ENCODE results near the gene LRP1. TPM values are rescaled to one million over a fixed set of nuclear protein-coding genes. Genes with fewer than 3 reads are reported as not detected.

LRP1 gene
- total RNA-seq, 2 donors from 2014 or later, result 1.3 to 5.9 TPM

DNA sequence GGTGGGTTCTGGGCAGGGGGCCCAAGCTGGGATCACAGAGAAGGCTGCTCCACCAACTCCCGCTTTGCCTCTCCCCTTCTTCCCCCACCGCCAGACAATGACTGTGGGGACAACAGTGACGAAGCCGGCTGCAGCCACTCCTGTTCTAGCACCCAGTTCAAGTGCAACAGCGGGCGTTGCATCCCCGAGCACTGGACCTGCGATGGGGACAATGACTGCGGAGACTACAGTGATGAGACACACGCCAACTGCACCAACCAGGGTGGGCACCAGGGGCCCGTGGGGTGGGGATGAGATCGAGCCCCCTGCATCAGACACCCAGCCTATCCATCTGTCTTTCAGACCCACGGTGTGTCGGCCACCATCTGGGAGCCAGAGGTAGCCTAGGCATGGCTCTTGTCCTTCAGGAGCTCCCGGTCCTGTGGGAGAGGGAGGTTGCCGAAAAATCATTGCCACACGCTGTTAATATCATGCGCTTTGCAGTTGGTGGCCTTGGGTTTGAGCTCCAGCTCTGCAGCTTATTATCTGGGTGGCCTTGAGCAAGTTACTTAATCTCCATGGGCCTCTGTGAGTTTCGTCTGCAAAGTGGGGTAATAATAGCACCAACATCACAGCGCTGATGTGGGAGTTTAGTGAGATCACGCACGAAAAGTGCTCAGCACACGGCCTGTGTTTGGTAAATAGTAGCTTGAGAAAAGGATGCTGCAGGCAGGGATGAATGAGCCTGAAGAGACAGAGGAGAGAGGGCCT is 40.9 kb downstream of the LRP1 start:
- Mint-ChIP-seq H3K36me3 (no peaks in the 10 kb centered on the region), H3K9me3 (no peaks in the 10 kb centered on the region), H3K27ac (no peak overlapping the region)
- DNase-seq (ENCODE audit: low spot score in 2 of 2) (no peak), ATAC-seq (no peak)

GRCh38 chr12:57169969-57170368 is 41.7 kb downstream of the LRP1 start:
- DNase-seq (ENCODE audit: low spot score in 2 of 2) (no peak), ATAC-seq (no peak)
- H3K36me3 Mint-ChIP-seq, result no peaks in the 10 kb centered on the region
- no peaks in the 10 kb centered on the region for H3K9me3 Mint-ChIP-seq
- no peak overlapping the region for H3K27ac Mint-ChIP-seq

DNA sequence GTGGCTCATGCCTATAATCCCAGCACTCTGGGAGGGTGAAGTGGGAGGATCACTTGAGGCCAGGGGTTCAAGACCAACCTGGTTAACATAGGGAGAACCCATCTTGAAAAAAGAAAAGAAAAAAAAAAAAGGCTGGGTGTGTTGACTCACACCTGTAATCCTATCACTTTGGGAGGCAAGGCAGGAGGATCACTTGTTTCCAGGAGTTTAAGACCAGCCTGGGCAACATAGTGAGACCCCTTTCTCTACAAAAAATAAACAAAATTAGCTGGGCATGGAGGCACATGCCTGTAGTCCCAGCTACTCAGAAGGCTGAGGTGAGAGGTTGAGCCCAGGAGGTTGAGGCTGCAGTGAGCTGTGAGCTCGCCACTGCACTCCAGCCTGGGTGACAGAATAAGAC is 42.1 kb downstream of the LRP1 start:
- no peak for ATAC-seq
- H3K9me3 Mint-ChIP-seq, result no peaks in the 10 kb centered on the region
- no peak for DNase-seq (ENCODE audit: low spot score in 2 of 2)
- H3K27ac Mint-ChIP-seq, result no peak overlapping the region
- no peaks in the 10 kb centered on the region for H3K36me3 Mint-ChIP-seq

GRCh38 chr12:57170927-57171326 is 42.6 kb downstream of the LRP1 start:
- ATAC-seq (no peak), DNase-seq (ENCODE audit: low spot score in 2 of 2) (no peak)
- H3K27ac Mint-ChIP-seq, result no peak overlapping the region
- no peaks in the 10 kb centered on the region for H3K9me3 Mint-ChIP-seq
- H3K36me3 Mint-ChIP-seq, result no peaks in the 10 kb centered on the region

DNA sequence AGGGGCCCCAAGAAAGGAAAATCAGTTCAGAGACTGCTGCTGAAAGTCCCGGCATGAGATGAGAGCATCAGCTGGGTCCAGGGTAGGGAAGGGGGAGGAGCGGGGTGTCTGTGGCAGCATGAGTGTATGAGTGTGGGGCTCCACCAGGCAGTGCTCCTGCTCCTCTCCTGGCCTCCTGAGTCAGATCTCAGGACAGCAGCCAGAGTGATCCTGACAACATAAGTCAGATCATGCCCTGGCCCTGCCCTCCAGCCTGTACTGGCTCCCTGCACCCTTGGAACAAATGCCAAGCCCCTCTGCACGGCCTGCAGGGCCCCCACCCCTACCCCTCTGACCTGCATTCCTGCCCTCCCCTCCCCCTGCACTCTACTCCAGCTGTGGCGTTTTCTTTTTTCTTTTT is 43.4 kb downstream of the LRP1 start:
- no peaks in the 10 kb centered on the region for H3K36me3 Mint-ChIP-seq
- no peak overlapping the region for H3K27ac Mint-ChIP-seq
- no peak for ATAC-seq
- DNase-seq (ENCODE audit: low spot score in 2 of 2), result no peak
- no peaks in the 10 kb centered on the region for H3K9me3 Mint-ChIP-seq

DNA sequence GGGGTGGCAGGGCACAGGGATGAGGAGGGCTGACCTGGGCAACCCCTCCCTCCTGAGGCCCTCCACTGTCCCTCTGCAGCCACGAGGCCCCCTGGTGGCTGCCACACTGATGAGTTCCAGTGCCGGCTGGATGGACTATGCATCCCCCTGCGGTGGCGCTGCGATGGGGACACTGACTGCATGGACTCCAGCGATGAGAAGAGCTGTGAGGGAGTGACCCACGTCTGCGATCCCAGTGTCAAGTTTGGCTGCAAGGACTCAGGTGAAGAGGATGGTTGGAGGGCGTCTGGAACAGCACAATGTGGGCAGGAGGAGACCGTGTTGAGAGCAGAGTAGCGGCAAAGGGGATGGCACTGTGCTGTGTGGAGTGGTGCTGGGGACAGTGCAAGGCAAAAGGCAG is 44.8 kb downstream of the LRP1 start:
- H3K27ac Mint-ChIP-seq, result peak overlapping the region in 1 of 2 donors; percentile 88
- ATAC-seq (peak; percentile 53 to 70), DNase-seq (ENCODE audit: low spot score in 2 of 2) (peak in 1 of 2 donors; percentile 23)
- no peaks in the 10 kb centered on the region for H3K9me3 Mint-ChIP-seq
- H3K36me3 Mint-ChIP-seq, result no peaks in the 10 kb centered on the region

DNA sequence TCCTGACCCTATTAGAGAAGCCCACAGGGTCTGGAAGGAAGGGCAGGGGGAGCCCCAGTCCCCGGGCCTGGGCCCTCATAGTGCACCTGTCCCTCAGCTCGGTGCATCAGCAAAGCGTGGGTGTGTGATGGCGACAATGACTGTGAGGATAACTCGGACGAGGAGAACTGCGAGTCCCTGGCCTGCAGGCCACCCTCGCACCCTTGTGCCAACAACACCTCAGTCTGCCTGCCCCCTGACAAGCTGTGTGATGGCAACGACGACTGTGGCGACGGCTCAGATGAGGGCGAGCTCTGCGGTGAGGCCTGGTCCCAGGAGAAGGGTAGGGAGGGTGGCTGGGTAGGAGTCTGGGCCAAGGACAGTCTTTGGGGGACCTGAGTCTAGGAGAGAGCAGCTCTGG is 45.4 kb downstream of the LRP1 start:
- DNase-seq (ENCODE audit: low spot score in 2 of 2), result no peak
- no peak overlapping the region for H3K27ac Mint-ChIP-seq
- no peak for ATAC-seq
- H3K36me3 Mint-ChIP-seq, result no peaks in the 10 kb centered on the region
- no peaks in the 10 kb centered on the region for H3K9me3 Mint-ChIP-seq

GRCh38 chr12:57175428-57176138 is 47.3 kb downstream of the LRP1 start:
- DNase-seq (ENCODE audit: low spot score in 2 of 2) (peak in 1 of 2 donors; percentile 74), ATAC-seq (peak in 1 of 2 donors; percentile 53)
- H3K36me3 Mint-ChIP-seq, result no peaks in the 10 kb centered on the region
- H3K27ac Mint-ChIP-seq, result no peak overlapping the region
- no peaks in the 10 kb centered on the region for H3K9me3 Mint-ChIP-seq

GRCh38 chr12:57176139-57176477 is 47.8 kb downstream of the LRP1 start:
- Mint-ChIP-seq H3K27ac (no peak overlapping the region), H3K36me3 (no peaks in the 10 kb centered on the region), H3K9me3 (no peaks in the 10 kb centered on the region)
- DNase-seq (ENCODE audit: low spot score in 2 of 2) (no peak), ATAC-seq (no peak)

- H3K36me3 Mint-ChIP-seq, result no peaks in the 10 kb centered on the region
- no peak overlapping the region for H3K27ac Mint-ChIP-seq
- H3K9me3 Mint-ChIP-seq, result no peaks in the 10 kb centered on the region
- DNase-seq (ENCODE audit: low spot score in 2 of 2), result no peak
- ATAC-seq, result no peak
Observed at GRCh38 chr12:57176846-57177245, 48.6 kb downstream of the LRP1 start.

- Mint-ChIP-seq H3K27ac (no peak overlapping the region), H3K9me3 (no peaks in the 10 kb centered on the region), H3K36me3 (no peaks in the 10 kb centered on the region)
- no peak for DNase-seq (ENCODE audit: low spot score in 2 of 2)
- no peak for ATAC-seq
Observed at GRCh38 chr12:57177354-57177753, 49.1 kb downstream of the LRP1 start.

- DNase-seq (ENCODE audit: low spot score in 2 of 2), result no peak
- no peaks in the 10 kb centered on the region for H3K36me3 Mint-ChIP-seq
Observed at GRCh38 chr12:57178213-57178612, 49.9 kb downstream of the LRP1 start.

GRCh38 chr12:57179331-57180086 is 51.2 kb downstream of the LRP1 start:
- no peak overlapping the region for H3K27ac Mint-ChIP-seq
- H3K36me3 Mint-ChIP-seq, result no peaks in the 10 kb centered on the region
- DNase-seq (ENCODE audit: low spot score in 2 of 2) (no peak), ATAC-seq (no peak)
- no peaks in the 10 kb centered on the region for H3K9me3 Mint-ChIP-seq

More at GRCh38 chr12:57178213-57178612, 49.9 kb downstream of the LRP1 start:
- Mint-ChIP-seq H3K27ac (peak overlapping the region in 1 of 2 donors; percentile 93), H3K9me3 (no peaks in the 10 kb centered on the region)
- no peak for ATAC-seq

GRCh38 chr12:57180321-57180989 is 52.2 kb downstream of the LRP1 start:
- Mint-ChIP-seq H3K27ac (no peak overlapping the region), H3K9me3 (no peaks in the 10 kb centered on the region), H3K36me3 (no peaks in the 10 kb centered on the region)
- ATAC-seq (no peak), DNase-seq (ENCODE audit: low spot score in 2 of 2) (no peak)

DNA sequence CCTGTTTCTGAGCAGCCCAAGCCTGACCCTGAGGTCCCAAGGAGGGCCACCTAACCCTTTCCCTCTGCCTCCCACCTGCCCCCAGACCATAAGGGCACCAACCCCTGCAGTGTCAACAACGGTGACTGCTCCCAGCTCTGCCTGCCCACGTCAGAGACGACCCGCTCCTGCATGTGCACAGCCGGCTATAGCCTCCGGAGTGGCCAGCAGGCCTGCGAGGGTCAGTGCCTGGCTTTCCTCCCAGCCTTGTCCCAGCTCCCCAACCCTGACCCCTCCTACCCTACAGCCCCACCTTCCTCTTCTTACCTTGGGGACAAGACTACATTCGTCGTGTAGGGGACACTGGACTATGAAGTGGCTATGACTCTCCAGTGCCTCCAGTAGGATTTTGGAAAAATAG is 52.8 kb downstream of the LRP1 start:
- Mint-ChIP-seq H3K27ac (no peak overlapping the region), H3K9me3 (no peaks in the 10 kb centered on the region), H3K36me3 (no peaks in the 10 kb centered on the region)
- DNase-seq (ENCODE audit: low spot score in 2 of 2) (no peak), ATAC-seq (no peak)

DNA sequence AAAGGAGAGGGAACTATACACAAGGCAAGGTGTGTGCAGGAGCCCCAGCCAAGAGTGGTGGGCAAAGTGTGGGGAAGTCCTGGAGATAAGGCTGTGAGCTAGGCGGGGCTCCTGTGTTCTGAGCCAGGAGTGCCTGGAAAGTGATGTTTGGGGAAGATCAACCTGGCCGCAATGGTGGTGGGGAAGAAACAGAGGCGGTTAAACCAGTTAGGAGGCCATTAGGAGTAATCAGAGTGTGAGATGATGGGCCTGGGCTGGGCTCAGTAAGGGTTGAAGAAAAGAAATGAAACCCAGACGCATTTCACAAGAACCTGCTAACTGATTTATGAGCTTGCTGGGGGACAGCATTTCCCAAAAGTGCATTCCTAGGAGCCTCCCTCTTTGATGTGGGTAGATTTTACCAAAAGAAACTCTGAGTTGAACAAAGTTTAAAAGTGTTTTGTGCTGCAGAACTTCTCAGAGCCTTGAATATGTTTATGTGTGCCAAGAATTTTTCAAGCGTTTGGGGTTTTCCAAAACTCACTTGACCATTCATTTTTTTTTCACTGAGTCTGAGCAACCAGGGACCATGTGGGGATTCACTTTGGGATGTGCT is 53.4 kb downstream of the LRP1 start:
- DNase-seq (ENCODE audit: low spot score in 2 of 2) (no peak), ATAC-seq (no peak)
- no peaks in the 10 kb centered on the region for H3K9me3 Mint-ChIP-seq
- H3K27ac Mint-ChIP-seq, result no peak overlapping the region
- no peaks in the 10 kb centered on the region for H3K36me3 Mint-ChIP-seq
